NCI-H146 treated with DMSO at 0.1 percent for 48 hours (cell line): ENCODE results near the gene TNK1.

Experiments
- DNase-seq: peaks from one replicate; lab custom pipeline; 2025; ENCODE audit not compliant: unreplicated experiment; lab: John Stamatoyannopoulos, UW

TNK1 gene

DNA sequence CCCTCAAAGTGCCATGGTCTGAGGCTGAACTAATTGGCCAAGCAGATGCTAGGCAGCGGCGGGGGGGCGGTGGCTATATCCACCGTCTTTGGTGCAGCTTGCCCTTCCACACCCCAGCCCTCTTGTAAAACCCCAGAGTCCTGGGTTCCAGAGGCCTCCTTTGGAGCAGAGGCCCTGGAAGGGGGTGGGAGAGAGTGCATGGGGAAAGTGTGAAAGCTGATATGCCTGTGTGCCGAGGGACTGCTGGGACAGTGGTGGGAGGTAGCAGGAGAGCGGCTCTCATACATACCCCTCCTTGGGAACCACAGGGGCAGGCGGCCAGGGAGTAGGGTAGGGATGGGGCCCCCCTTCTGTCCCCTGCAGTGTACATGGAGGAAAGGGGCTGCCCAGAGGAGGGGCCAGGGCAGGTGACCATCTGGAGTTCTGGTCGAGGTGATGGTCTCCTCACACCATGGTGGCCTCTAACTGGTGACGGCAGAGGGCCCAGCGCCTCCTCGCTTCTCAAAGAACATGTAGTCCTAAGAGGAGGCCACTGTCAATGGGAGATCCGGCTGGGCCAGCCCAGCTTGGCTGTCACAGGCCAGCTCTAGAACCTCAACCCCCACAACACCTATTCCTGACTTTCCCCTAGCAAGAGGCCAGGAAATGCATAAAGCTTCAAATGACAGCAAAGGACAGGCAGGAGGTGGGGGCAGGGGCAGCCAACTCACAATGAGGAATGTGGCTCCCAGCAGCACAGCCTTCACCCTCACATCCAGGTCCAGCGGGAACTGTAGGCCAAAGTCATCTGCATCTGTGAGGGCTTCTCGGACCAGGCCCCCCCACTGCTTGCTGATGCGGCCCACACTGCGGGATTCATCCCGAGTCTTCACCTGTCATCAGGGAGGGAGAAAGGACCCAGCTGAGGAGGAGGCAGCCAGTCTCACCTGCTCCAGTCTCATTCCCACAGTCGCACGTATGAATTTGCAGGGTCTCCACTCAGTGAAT, 9.3 kb downstream of the TNK1 start:
- no peak for DNase-seq

GRCh38 chr17:7391307-7391706, 10.4 kb downstream of the TNK1 start:
- no peak for DNase-seq

GRCh38 chr17:7392696-7393612, 12.1 kb downstream of the TNK1 start:
- no peak for DNase-seq

- DNase-seq, result peak; percentile 51
Measured at GRCh38 chr17:7393613-7394451, 12.9 kb downstream of the TNK1 start.

DNA sequence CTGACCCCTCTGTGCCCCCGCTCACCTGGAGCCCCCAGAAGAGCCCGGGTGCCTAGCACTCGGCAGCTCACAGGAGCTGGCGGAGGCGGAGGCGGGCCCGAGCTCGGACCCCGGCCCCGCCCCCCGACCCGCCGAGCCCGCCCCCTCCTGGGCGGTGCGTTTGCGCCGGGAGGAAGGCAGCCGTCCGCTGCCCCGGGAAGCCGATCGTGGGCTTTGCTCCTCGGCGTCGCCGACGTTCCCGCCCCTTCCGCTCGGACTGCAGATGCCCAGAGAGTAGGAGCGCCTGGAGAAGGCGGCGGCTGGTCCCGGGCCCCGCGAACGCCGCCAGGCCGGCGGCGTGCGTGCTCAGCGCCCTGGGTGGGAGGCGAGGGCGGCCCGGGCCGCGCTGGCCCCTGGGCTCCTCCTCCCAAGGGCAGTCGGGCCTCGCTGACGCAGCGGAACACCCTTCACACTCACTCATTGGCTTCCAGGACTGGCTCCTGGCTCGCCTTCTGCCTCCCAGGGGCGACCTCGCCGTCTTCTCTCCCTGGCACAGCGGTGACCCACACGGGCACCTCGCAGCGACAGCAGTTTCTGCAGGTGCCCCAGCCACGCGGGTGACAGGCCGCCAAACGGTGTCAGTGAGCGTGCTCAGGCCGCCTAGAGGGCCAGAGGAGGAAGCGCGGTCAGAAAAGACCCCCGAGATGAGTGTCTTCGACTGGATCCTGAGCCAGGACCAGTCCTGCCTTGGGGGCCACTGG, 13.7 kb downstream of the TNK1 start, which contains the start of gene PLSCR3:
TSS of gene PLSCR3 (minus strand) at position 74 of the 740 bp plus-strand sequence. CDS start 415 bp downstream, outside the sequence.
- peak; percentile 85 for DNase-seq

GRCh38 chr17:7396147-7396546, 15.3 kb downstream of the TNK1 start:
- no peak for DNase-seq

DNA sequence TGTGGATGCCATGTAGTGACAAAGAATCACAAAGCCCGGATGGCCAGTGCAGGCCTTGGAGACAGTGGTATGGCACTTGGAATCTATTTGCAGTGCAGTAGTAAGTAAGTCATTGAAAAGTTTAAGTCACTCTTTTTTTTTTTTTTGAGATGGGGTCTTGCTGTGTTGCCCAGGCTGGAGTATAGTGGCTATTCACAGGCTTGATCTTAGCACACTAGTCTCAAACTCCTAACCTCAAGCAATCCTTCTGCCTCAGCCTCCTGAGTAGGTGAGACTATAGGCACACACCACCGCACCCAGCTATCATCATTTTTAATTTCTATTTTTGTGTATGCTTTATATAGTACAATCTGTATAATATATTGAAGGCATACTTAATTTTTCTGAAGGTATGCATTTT, 17.7 kb downstream of the TNK1 start:
- no peak for DNase-seq

- no peak for DNase-seq
Measured at GRCh38 chr17:7403043-7403726, 22.3 kb downstream of the TNK1 start.

DNA sequence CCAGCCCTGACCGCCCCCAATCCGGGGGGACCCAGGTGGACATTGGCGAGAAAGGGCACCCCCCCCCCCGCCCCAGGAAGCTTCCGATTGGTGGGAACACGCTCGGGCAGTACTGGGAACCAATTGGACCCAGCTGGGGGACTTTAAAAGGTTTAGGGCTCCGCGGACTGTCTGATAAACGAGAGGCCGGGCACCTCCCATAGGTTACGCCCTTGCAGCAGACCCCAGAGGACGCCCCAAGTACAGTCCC, 22.8 kb downstream of the TNK1 start:
- peak; percentile 76 for DNase-seq

- peak; percentile 99 for DNase-seq
Measured at GRCh38 chr17:7403977-7404736, 23.3 kb downstream of the TNK1 start, which contains the start of gene TMEM256. Gene TMEM256, minus strand, starts transcription at chr17:7404097. Its CDS starts 13 bp downstream, at chr17:7404084.

- no peak for DNase-seq
Measured at GRCh38 chr17:7404737-7405349, 24.0 kb downstream of the TNK1 start.

DNA sequence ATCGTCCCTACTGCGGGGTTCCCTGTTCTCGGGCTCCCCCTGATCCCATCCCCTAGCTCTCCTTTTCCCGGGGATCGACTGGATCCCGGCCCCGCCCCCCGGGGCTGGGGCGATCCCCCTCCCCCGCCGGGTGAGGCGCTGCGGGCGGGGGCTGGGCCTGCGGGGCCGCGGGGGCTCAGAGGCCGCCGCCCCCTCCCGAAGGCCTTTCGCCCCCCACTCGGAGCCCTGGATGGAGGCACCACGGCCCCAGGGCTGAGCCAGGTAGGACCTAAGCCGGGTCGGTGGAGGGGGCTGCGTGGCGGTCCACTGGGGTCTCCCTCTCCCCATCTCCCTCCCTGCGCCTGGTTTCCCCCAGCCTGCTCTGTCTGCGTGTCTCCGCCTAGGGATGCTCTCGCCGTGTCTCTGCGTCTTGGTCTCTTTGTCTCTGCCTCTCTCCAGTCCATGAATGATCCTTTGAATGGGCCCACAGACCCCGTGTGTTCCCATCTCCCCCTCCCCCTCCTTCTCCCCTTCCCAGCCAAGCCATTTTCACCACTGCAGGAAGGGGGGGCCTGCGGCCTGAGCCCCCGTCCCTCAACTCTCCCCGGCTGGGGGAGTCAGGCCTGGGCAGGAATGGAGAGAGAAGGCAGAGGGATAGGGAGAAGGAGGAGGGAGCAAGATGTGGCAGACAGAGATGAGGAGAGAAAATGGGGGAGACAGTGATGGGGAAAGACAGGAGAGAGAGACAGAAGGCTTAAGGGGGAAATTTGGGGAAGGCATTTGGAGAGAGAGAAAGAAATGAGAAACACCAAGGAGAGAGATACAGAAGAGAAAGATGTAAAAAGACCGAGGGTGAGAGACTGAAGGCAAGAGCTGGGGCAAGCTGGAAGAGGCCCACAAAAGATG, 24.7 kb downstream of the TNK1 start:
- no peak for DNase-seq

- DNase-seq, result peak; percentile 17
Measured at GRCh38 chr17:7406235-7406825, 25.4 kb downstream of the TNK1 start.

DNA sequence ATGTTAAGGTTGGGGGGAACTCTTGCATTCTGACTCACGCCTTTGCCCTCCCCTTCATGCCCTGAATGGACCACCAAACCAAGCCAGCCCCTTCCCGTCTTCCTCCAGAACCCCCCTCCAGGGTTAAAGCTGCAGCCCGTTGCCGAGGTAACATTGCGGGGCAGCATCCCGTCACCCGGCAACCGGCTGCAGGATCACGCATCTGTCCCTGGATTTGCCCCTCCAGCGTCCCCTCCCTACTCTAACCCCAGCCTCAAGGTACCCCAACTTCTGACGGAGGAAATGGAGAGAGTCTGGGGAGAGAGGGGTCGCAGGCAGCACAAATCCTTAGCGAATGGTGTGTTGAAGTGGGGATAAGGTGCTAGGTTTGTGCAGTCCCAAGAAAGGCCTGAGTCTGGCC, 26.2 kb downstream of the TNK1 start:
- DNase-seq, result no peak

GRCh38 chr17:7407485-7408251, 26.8 kb downstream of the TNK1 start, which contains the start of gene NLGN2:
Gene NLGN2, plus strand, starts transcription at chr17:7407845. Its CDS starts 411 bp downstream, at chr17:7408256.
- no peak for DNase-seq

GRCh38 chr17:7408252-7408727, 27.4 kb downstream of the TNK1 start:
- no peak for DNase-seq
